Large intestine (tissue), 3 donors: ENCODE data around the gene PCBD2. TPM values are rescaled to one million over a fixed set of nuclear protein-coding genes. Genes with fewer than 3 reads are reported as not detected.

Experiments
- DNase-seq, 2 donors: peaks; one replicate each; pipeline versions ENCODE4 v3.0.0 to v3.0.0-alpha.2; 2013
- H3K27ac ChIP-seq: one replicate; pipeline ENCODE4 v1.5.1; 2013; ENCODE audit warnings: low read length
- H3K27me3 ChIP-seq: 2 replicates; pipeline ENCODE4 v1.6.1; 2013; ENCODE audit warnings: low read length; ENCODE audit not compliant: control insufficient read depth, insufficient read depth
- H3K36me3 ChIP-seq: 2 replicates; pipeline ENCODE4 v1.6.1; 2013; ENCODE audit warnings: low read length; ENCODE audit not compliant: control insufficient read depth, insufficient read depth
- H3K4me1 ChIP-seq: one replicate; pipeline ENCODE4 v1.6.1; 2013; ENCODE audit warnings: low read length; ENCODE audit not compliant: control insufficient read depth, insufficient read depth
- H3K4me3 ChIP-seq: one replicate; pipeline ENCODE4 v1.5.1; 2013; ENCODE audit warnings: low read length
- H3K9me3 ChIP-seq: one replicate; pipeline ENCODE4 v1.6.1; 2013; ENCODE audit warnings: mild to moderate bottlenecking, low read depth, low read length, moderate library complexity; ENCODE audit not compliant: control insufficient read depth
- WGBS: methylation state at CpG from one replicate; pipeline ENCODE4 v1.1.5; 2013; ENCODE audit warnings: low lambda C conversion rate; ENCODE audit not compliant: insufficient coverage; 5-methylcytosine and 5-hydroxymethylcytosine counted together
- polyA plus RNA-seq: library from polyadenylated mRNA; unstranded; fragments of 120-200 nt; gene quantifications from one replicate; pipeline ENCODE4 v1.2.1, GENCODE V29; 2013

Gene PCBD2
- polyA plus RNA-seq, 1 donor = 15.8 TPM

DNA sequence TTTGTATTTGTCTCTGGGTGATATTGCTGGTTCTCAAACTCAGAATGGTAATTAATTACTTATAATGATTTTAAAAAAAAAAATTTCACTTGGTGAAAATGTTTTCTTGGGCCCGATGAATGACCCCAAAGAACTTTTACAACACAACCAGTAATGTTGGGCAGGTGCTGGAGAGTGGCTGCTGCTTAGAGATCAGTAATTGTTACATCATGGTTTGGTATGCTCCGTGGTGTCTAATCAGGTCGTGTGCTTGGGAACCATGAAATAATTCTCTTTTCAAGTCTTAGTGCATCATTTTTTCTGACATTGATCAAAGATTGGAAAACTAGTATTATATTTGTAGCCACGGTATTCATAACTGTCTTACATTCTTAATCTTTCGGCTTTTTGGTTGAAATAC lies 29.3 kb downstream of the PCBD2 start:
- no peaks in the 10 kb centered on the region for H3K9me3 ChIP-seq
- WGBS = 100% methylated on average over 2 of the region's 5 CpGs
- no peak overlapping the region for H3K27ac ChIP-seq
- no peak overlapping the region for H3K4me3 ChIP-seq
- peaks cover 33% of the 10 kb centered on the region for H3K36me3 ChIP-seq
- H3K4me1 ChIP-seq = no peaks in the 10 kb centered on the region
- no peak for DNase-seq
- no peaks in the 10 kb centered on the region for H3K27me3 ChIP-seq

DNA sequence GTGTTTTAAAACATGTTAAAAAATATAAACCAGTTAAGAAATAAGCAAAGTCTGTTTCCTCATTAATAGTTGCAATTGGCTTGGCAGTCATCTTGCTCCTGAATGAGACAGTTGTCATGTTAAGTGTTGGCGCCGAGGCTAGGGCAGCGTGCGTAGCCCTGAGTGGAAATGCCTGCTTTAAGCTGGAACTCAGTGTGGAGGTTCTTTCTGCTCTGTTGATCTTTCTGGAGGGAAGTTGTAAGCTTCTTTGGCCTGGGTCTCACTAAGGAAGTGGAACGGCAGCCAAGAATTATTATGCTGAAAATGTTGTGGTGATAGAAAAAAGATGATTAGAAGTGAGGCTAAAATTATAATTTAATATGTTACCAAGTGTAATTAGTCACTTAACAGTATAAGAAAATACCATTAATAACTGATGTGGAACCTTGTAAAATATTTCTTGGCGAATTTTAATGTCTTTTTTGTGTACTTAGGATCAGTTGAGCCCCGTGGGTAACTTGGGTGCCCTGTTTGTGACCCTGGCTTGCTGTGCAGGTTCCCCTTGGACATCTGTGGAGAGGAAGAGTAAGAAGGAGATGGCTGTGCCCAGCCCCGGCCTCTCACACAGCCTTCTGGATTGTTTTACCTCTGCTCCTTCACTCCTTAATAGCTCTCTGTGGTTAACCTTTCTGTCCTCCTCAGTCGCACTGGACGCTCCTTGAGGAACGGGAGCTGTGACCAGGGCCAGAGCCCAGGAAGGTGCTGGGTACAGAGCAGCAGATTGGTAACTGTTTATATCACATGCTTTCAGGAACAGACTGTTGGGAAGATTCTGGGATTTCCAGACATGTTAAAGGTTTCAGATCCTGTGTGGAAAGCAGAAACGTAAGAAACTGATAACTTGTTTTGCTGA lies 31.0 kb downstream of the PCBD2 start:
- WGBS = 83% methylated on average over 2 of the region's 12 CpGs
- Histone ChIP-seq H3K27me3 (no peaks in the 10 kb centered on the region), H3K27ac (no peak overlapping the region), H3K9me3 (no peaks in the 10 kb centered on the region), H3K4me1 (no peaks in the 10 kb centered on the region), H3K36me3 (peaks cover 31% of the 10 kb centered on the region), H3K4me3 (no peak overlapping the region)
- DNase-seq = no peak

DNA sequence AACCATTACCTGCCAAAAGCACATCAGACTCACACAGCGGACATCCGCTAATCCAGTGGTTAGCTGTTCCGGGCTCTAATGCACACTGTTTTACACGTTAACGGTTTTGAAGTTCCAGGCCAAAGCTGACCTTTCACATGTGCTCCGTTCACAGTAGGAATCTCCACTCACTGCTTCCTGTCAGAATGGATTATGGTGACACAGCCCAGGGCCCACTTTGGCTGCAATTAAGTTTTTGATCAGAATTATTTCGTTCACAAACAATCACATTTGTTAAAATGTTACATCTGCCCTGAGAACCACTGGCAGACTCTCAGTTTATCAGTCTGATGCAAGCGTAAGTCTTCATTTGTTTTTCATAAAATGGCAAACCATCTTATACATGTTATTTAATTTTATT lies 32.6 kb downstream of the PCBD2 start:
- H3K4me1 ChIP-seq = no peaks in the 10 kb centered on the region
- H3K9me3 ChIP-seq = no peaks in the 10 kb centered on the region
- no peak overlapping the region for H3K4me3 ChIP-seq
- WGBS = 80% methylated on average over 1 of the region's 8 CpGs
- DNase-seq = no peak
- H3K27ac ChIP-seq = no peak overlapping the region
- H3K27me3 ChIP-seq = no peaks in the 10 kb centered on the region
- peaks cover 26% of the 10 kb centered on the region for H3K36me3 ChIP-seq

DNA sequence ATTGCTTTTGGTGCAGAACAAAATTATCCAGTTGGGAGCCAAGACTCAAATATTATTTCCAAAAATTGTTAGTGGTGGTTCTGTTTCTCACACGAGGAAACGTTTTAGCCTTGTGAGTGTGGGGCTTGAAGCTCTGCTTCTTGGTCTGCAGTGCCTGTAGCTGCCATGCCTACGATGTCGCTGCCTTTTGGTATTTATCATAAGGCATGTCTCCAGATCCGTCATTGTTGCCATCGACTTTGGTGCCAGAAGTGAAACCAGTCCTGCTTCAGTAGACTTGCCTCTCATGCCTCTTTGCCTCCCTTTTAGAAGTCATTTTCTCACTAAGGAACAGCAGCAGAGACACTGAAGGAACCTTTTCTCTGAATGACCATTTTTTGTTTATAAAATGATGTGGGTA lies 33.1 kb downstream of the PCBD2 start:
- Histone ChIP-seq H3K27me3 (no peaks in the 10 kb centered on the region), H3K9me3 (no peaks in the 10 kb centered on the region), H3K36me3 (peaks cover 26% of the 10 kb centered on the region), H3K27ac (no peak overlapping the region), H3K4me1 (no peaks in the 10 kb centered on the region), H3K4me3 (no peak overlapping the region)
- no CpG with 5 or more reads among the region's 6 CpGs for WGBS
- no peak for DNase-seq

DNA sequence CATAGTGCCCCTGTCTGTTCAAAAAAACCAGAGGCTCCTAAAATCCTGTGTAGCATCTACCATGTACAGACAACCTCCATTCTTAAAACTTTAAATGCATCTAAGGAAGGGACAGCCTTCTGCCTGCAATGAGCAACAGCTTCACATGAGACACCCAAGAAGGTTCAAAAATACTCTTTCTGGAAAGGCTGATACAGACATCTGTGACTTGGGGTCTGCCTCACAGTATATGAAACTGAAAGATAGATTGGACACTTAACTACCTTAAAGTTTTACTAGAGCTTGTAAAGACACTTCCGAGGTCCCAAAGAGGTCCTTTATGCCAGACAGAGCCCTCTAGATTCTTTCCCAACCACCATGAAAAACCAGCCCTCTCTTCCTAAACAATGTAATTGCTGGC lies 34.6 kb downstream of the PCBD2 start:
- Histone ChIP-seq H3K9me3 (no peaks in the 10 kb centered on the region), H3K36me3 (peaks cover 22% of the 10 kb centered on the region), H3K4me3 (no peak overlapping the region), H3K4me1 (no peaks in the 10 kb centered on the region), H3K27me3 (no peaks in the 10 kb centered on the region), H3K27ac (no peak overlapping the region)
- DNase-seq = no peak
- 83% methylated on average over 1 of the region's 1 CpG for WGBS

DNA sequence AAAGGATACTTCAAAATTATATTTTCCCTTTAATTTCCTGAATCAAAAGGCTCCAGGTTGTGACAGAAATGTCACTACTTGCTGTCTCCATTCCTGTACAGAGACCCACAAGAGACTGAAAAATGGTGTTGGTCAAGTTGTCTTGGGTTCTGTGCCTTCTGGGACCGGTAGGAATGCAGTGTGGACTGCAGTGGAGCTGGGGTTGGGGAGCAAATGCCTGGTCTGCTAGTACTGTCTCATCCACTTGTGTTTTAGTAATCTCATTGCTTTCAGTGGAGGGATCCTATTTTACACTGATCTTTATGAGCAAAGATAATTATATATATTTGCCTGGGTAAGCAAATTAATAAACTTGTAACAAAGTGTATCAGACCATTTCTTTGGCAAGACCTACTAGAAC lies 38.6 kb downstream of the PCBD2 start:
- Histone ChIP-seq H3K4me1 (no peaks in the 10 kb centered on the region), H3K27ac (no peak overlapping the region), H3K36me3 (peaks cover 3% of the 10 kb centered on the region), H3K4me3 (no peak overlapping the region), H3K9me3 (no peaks in the 10 kb centered on the region), H3K27me3 (no peaks in the 10 kb centered on the region)
- no CpG with 5 or more reads among the region's 1 CpG for WGBS
- no peak for DNase-seq

DNA sequence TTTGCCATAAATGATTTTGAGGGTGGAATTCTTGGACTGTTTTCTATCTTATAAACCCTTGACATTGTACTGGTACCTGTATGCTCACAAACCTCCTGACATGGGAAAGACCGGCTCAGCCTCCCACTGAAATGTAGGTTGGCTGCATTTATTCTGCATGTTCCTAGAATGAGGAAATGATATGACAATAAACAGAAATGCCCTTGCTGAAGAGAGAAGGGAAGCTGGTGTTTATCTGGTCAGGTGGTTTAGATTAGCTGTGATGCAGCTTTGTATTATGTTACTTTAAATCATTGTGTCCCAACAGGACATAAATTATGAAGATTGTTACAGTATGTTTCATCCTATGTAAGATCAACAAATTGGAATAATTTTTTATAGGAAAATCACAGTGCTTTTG lies 39.7 kb downstream of the PCBD2 start:
- Histone ChIP-seq H3K36me3 (peaks cover 2% of the 10 kb centered on the region), H3K4me1 (no peaks in the 10 kb centered on the region), H3K27me3 (no peaks in the 10 kb centered on the region), H3K27ac (no peak overlapping the region), H3K9me3 (no peaks in the 10 kb centered on the region), H3K4me3 (no peak overlapping the region)
- no CpG with 5 or more reads among the region's 1 CpG for WGBS
- no peak for DNase-seq

DNA sequence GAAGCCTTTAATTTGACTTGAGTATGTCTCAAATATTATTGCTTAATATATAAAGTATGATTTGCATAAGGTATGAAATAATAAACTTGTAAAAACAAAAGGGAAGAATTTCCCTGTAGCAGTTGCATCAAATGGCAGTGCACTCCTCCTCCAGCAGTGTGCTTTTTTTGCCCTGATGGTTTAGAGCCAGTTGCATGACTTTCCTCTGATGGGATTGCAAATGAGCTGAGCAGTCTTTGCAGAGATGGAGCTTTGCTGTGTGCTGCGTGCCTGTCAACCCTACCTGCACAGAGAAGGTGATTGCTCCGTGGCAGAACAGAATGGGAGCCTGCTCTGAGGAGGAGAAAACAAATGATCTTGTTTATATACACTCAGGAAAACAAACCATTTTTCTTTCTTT lies 40.1 kb downstream of the PCBD2 start:
- no peaks in the 10 kb centered on the region for H3K9me3 ChIP-seq
- H3K4me1 ChIP-seq = no peaks in the 10 kb centered on the region
- no peak for DNase-seq
- H3K4me3 ChIP-seq = no peak overlapping the region
- no CpG with 5 or more reads among the region's 2 CpGs for WGBS
- H3K36me3 ChIP-seq = no peaks in the 10 kb centered on the region
- H3K27me3 ChIP-seq = no peaks in the 10 kb centered on the region
- H3K27ac ChIP-seq = no peak overlapping the region

DNA sequence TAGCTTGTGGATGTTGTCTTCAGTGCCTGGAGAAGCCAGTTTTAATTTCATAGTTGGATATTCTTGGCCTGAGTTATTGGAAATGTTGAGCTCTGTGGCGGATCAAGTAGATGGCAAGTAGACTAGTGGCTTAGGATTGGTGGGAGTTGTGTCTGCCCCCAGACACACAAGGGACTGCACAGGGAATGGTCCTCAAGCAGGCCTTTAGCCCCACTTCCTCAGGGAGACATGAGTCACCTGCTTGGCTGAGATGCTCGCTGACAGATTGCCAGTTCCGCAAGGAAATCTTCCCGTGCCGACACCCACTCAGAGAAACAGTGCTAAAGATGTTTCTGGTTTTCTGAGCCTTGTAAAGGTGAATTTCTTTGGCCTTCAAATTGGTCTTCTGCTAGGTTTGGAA lies 44.0 kb downstream of the PCBD2 start:
- no peak overlapping the region for H3K27ac ChIP-seq

DNA sequence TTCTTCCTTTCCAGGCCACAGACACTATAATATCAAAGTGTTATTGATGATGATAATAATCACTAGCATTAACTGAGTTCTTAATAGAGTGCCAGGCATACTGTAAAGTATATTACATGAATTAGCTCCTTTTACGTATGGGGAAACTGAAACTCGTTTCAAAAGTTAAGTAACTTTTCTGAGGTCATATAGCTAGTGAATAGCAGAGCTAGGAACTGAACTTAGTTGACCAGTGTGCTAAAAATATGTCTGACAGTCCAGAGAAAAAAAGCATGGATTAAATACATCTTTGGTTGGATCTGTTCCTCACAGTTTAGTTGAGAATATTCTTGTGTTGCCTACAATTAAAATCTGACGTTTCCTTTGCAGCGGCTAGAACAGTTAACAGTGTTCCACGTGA lies 44.4 kb downstream of the PCBD2 start:
- no peak overlapping the region for H3K4me3 ChIP-seq
- no peaks in the 10 kb centered on the region for H3K27me3 ChIP-seq
- H3K9me3 ChIP-seq = no peaks in the 10 kb centered on the region
- no peaks in the 10 kb centered on the region for H3K36me3 ChIP-seq
- WGBS = 100% methylated on average over 1 of the region's 5 CpGs
- H3K27ac ChIP-seq = no peak overlapping the region
- H3K4me1 ChIP-seq = no peaks in the 10 kb centered on the region
- no peak for DNase-seq

More for the DNA sequence above, 44.0 kb downstream of the PCBD2 start:
- Histone ChIP-seq H3K4me3 (no peak overlapping the region), H3K27me3 (no peaks in the 10 kb centered on the region), H3K36me3 (no peaks in the 10 kb centered on the region), H3K9me3 (no peaks in the 10 kb centered on the region), H3K4me1 (no peaks in the 10 kb centered on the region)
- DNase-seq = no peak
- WGBS = no CpG with 5 or more reads among the region's 5 CpGs
